Left cardiac atrium (tissue), 4 donors: ENCODE measurements around the gene NKX2-3. TPM values are rescaled to one million over a fixed set of nuclear protein-coding genes. Genes with fewer than 3 reads are reported as not detected.

Experiments
- ATAC-seq, 2 donors: fragments of 200-7000 bp; cut with Tn5 transposase; one replicate each; pipeline ENCODE4 v1.9.1; 2020; ENCODE audit warnings: mild to moderate bottlenecking in 2 of 2, moderate library complexity in 2 of 2
- DNase-seq: peaks from one replicate; pipeline ENCODE4 v3.0.0-alpha.2; 2020
- intact Hi-C, 2 donors: fragments of 100-400 bp; cut with DNase I; formaldehyde crosslinking; loops; one replicate each; pipeline versions ENCODE4 v1.14.1 to v1.15.1; 2022 to 2023
- total RNA-seq, 2 donors: library from RNA; stranded (reverse); fragmentation: NEBNext Ultra II Directional; extraction: Animal tissue kit (Norgen Biotek cat#: 25700); gene quantifications; one replicate each; pipeline ENCODE4 v1.2.1, GENCODE V29; 2021
- donor health status: DM: no; HTN: yes; CAD: no.
- donor health status: DM: no; HTN: yes; CAD: no; lungs with severe emphysema.
- donor health status: DM: yes; HTN: yes; CAD: no.
- donor health status: Dilated cardiomyopathy.

The NKX2-3 gene
- total RNA-seq, 2 donors from 2014 or later: not detected

DNA sequence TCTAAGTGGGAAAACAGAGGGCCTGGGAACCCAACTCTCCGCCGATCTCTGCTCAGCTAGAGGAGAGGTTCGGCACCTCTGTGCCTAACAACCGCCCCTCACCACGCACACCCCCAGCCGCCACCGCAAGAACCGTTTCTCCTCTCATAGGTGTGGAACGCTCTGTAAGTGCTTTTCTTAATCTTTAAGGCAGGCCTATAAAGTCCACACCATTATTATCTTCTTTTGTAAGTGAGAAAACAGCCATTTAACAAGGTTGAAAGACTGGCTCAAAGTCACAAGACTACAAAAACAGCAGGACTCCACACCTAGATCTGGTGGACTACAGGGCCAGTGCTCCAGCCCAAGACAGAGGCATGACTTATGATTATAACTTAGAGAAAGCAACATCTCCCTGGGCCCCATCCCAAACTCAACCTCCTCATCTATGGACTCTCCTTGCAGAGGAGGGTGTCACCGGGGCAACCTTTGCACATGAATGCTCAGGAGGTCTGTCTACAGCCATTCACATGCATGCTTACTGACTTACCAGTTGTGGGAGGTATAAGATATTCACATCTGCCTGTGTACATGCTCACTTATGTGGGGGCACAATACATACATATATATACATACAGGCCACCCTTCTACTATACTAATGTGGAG lies 7.9 kb upstream of the NKX2-3 start:
- intact Hi-C loops: no loop called here
- ATAC-seq (no peak), DNase-seq (no peak)

DNA sequence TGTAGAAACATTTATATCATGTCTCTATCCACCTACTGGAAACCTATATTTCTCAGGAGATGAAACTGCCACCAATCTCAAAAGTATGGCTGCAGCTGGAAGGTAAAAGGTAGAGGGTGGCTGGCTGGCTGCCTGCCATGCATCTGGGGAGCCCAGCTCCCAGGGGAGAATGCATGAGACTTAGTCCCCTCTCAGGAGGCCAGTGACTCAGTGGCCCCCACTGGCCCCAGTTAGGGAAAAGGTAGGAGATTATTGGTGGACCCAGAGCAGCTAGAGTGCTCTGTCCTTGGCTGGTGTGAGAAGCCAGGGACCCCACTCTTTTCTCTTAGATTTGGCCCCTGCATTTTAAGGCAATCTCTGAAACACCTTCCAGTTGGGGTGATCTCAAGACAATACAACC lies 6.8 kb upstream of the NKX2-3 start:
- DNase-seq: no peak
- no peak for ATAC-seq
- intact Hi-C loops: no loop called here

DNA sequence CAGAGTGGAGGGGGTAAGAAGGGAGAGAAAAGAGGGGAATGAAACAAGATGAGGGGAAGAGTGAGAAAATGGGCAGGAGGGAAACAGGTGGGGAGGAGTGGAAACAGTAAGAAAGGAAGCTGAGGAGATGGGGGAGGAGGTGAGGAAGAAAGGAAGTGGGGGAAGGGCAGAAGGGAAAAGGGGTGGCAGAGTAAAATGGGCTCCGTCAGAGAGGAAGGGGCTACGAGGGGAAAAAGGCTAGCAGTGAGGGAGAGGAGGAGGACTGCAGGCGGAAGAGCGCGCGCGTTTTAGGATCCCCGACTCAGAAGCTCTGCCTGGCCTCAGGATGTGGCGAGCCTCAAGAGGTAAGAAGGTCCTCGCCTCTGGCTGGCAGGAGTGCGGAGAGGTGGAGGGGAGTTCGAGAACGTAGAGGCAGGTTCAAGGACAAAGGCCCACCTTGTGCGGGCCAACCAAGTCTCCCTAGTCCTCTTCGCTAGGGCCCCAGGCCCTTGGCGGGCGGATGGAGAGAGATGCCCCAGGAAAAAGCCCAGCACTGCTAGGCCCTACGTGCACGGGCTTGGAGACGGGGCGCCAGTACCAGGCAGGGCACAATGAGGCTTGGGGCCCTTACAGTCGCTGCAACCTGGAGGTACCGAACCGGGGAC lies 5.8 kb upstream of the NKX2-3 start:
- no peak for ATAC-seq

DNA sequence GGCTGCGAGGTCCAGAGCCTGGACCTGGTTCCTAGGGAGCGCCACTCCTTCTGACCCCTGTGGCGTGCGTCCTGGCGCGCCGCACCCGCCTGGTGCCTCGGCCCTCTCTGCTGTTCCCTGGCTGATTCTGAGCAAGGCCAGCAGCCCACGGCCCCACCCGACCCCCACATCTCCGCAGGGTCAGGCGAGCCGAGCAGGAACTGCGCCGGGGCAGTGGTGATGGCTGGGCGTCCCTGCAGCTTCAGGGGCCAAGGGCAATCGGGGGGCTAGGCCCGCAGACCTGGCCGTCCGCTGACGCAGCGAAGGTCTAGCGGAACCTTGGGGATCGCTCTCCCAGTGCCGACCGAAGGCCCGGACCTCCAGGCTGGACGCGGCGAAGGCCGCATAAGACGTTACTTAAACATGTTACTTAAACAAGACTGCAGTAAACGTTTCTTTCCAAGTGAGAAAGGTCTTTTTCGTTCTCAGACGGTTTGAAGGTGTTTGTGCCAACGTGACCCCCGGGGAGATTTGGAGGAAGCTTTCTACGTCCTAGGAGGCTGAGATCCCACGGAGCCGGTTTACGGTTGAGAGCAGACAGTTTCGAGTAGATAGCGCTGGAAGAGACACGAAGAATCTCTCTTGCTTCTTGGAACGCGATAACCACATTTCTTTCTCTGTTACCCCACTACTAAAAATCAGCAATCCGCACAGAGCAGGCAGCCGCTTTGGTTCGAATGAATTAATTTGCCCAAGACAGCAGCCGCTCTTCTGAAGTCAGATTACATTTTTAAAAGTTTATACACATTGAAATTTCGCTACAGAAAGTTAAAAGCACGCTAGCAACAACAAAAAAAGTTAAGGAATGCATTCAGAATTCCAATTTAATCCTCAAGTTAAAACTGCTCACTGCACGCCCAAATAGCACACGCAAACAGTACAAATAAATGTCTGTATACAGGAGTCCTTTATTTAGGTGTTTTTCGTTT lies 4.9 kb upstream of the NKX2-3 start:
- DNase-seq: no peak
- ATAC-seq: no peak
- intact Hi-C loops: no loop called here

More for the DNA sequence above, 5.8 kb upstream of the NKX2-3 start:
- intact Hi-C loops: no loop called here
- no peak for DNase-seq

DNA sequence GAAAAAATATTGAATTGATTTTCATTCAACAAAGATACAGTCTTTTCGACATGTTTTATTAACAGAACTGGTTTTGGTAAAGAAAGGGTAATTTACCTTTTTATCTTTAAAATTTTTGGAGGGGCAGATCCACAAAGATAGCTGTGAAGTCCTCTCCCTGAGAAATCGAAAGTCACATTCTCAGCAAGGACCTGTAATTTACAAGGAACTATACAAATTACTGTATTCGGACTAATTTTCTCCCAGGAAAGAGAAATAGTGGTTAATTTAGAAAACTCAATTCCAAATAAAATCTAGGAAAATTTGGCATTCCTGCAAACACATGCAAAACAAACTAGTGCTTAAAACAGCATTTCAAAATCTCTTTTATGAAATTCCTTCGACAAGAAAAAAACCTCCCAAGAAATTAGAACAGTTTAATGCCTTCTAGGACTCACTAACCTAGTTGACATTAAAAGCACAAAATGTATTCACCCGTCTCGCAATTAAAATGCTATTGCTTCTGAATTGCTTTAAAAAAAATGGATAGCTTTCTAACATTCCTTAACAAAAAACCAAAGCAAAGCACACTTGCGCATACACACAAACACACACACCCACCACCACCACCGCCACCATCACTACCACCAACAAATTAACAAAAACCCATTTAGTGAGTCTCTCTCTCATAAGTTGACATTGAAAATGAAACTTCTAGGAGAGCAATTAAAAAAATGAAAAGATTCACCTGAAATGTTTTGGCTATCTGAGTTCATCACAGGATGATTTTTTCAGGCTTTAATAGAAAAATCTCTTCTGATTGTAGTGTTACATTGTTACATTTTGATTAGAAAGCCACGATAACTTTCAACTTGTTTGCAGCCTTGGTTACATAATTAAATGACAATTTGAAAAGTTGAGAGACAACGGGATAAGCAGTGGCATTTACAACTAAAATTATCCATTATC lies 4.0 kb upstream of the NKX2-3 start:
- ATAC-seq (no peak), DNase-seq (no peak)
- intact Hi-C loops: no loop called here

DNA sequence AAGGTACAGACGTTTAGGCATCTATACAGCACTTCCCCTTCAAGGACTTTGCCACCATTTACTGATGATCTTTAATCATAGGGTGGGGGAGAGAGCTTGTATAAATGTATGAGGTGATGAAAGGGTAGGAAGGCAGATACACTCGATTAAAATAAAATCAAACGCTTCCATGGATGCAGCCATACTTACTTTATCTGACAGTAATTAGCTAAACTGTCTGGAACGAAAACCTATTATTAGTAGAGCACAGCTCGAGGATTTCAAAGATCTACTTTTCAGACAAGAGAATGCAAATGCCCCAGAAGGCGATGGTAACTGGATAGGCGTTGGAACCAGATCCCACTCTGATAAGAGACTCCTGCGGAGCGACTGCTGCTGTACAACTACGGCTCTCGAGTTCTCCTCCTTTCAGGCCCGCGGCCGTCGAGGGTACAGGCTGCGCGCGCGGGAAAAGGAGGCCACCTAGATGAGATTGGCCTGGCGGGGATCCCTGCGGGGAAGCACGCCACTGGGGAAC lies 3.1 kb upstream of the NKX2-3 start:
- intact Hi-C loops: no loop called here
- no peak for ATAC-seq
- no peak for DNase-seq

DNA sequence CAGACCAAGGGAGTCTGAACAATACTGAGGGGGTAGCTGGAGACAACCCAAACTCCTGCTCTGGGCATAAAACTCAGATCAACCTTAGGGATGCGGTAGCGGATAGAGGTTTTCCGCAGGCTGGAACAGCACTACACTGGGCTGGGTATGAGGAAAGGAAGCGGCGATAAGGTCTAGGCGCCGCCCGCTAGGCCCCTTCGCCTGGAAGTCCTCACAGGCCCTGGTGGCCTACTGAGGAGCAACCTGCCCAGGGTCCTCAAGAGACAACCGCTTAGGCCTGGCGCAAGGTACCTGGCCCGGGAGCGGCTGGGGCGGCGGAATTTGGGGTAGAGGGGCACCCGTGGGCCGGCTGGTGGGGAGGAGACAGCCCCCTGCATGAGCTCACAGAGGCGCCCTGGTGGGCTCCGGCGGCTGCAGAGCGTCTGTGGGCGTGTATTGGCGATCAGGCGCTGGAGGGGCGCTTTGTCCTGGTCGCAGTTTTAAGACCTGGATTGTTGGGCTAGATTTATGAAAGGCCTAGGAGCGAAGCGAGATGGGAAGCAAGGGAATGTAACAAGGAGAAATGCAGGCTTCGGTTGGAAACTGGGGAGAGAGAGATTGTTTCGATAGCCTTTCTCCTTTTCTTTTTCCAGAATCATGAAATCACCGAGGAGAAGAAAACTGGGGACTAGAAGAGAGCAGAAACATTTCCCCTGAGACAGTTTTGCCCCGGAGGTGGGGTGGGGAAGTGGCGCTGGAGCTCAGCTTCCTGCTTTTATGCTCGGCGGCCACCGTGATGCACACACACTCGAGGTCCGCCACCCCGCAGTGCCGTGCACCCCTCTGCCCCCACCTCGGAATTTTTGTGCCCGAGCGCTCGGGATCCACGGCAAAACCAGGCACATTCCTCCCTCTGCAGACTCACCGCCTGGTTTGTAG lies 2.4 kb upstream of the NKX2-3 start:
- ATAC-seq: no peak
- intact Hi-C loops: no loop called here
- DNase-seq: no peak

DNA sequence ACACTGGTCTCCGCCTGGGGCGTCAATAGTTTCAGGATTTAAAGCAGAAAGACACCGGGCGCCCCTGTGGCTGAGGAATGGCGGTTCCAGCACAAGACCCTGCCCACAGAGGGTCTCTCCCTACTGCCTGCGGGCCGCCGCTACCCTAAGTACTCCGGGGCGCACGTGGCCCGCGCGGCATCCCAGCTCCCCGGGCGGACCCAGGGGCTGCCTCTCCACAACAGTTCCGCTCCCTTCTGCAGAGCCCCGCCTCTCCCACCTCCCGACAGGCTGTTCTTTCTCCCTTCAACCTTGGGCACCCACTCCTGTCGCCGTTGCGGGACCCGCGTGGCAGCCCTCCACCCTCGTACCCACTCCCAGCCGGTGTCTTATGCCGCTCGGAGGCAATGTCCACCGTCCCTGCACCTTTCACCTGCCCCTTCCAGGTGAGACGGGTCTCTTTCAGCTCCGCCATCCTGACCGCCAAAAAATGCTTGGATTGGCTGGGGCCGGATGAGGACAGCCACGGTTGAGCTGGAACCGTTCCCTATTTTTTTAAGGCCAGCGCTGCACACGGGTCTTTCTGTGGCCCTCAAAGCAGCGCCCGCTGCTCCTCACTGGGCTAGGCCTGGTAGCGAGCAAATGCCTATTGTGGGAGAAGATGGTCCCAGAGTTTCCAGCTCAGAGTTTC lies 1.6 kb upstream of the NKX2-3 start:
- no peak for ATAC-seq
- intact Hi-C loops: no loop called here
- no peak for DNase-seq

DNA sequence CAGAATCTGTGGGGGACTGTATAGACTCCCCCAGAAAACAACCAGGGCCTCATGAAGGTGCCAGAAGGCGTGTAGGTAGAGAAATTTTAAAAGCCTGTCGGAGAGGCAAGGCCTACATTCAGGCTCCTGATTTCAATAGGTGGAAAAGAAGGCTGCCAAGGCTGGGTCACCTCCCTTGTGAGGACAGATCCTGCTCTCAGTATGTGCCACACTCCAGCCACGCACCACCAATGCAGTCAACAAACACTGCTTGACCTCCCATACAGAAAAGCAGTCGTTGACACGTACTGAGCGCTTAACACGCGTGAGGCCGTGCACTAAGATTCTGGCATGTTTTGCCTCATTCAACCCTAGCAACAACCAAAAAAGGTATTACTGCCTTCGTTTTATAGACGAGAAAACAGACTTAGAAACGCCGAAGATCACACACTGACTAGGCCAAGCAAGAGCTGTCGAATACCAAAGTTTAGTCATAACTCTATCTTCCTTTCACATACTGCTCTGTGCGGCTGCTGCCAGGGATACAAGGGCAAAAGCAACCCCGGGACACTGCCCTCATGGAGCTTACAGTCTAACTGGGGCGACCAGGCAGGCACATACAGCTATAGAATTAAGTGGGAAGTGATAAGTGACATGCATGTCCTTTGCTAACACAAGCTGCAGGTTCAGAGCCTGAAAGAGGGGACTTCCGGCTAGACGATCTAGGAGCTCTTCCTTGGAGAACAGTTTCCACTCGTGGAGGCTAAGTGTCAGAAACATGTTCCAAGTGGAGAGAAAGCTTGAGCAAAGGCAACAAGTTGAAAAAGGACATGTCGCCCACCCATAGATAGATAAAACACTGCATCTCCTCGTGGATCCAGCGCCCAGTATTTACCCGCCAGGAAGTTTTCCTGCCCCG lies 797 bp upstream of the NKX2-3 start:
- no peak for DNase-seq
- intact Hi-C loops: no loop called here
- ATAC-seq: no peak

DNA sequence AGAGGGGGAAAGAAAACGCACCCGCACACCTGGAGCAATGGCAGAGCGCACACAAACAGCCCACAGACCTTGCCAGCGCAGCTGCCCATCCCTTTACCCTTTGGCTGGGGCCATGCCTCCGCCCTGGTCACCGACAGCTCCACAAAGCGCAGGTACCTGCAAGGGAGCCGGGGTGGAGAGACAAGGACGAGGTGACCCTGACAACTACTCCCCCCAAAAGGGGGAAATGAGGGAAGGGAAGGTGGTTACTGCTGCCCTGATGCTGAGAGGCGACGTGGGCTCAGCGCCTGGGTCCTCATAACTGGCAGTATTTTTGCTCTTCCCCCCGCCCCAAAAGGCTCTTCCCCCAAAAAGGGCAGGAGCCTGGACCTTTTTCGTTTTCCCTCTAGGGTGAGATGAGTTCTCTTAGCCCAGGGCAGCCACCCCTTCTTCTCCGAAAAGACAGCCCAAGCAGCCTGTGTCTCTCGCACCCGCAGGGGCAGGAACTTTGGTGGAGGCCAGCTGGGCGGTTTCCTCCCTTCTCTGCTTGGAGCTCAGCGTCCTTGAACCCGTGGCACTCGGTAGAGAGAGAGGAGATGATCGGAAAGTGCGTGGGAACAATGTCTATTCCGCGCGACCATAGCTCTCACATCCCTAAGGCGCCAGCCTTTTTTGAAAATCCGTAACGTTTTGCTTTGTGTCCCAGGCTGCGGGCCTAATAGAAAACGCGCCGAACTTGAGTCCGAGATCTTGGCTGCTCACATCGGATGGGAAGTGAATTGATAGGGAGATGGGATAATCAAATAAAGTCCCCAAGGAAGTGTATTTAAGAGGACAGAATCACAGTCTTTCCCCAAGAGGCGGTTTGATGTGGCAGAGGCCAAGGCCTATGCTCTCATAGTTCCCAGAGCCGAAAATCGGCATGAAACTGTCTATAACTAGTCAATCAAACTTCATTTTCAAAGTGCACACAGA lies 1.0 kb downstream of the NKX2-3 start:
- DNase-seq: no peak
- intact Hi-C loops: no loop called here
- no peak for ATAC-seq

DNA sequence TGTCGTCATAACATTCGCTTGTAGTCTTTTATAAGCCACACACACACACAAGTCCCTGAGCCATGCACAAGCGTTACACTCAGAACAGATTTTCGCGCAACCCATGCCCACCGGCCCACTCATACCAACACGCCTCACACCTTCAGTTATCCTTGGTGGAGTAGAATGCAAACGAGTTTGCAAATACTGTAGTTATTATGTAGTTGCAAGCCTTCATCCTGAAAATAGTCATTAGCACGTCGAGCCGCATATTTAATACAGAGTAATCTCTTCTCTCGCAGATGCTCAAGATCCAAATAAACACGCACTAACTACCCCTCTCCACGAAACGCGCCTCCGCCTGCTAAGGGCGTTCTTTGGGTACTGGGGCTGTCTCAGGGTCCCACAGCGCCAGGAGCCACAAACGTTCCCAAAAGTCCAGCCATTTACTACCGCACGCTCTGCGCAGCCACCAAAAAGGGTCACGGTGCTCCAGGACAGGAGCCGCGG lies 1.8 kb downstream of the NKX2-3 start:
- intact Hi-C loops: no loop called here
- no peak for ATAC-seq

DNA sequence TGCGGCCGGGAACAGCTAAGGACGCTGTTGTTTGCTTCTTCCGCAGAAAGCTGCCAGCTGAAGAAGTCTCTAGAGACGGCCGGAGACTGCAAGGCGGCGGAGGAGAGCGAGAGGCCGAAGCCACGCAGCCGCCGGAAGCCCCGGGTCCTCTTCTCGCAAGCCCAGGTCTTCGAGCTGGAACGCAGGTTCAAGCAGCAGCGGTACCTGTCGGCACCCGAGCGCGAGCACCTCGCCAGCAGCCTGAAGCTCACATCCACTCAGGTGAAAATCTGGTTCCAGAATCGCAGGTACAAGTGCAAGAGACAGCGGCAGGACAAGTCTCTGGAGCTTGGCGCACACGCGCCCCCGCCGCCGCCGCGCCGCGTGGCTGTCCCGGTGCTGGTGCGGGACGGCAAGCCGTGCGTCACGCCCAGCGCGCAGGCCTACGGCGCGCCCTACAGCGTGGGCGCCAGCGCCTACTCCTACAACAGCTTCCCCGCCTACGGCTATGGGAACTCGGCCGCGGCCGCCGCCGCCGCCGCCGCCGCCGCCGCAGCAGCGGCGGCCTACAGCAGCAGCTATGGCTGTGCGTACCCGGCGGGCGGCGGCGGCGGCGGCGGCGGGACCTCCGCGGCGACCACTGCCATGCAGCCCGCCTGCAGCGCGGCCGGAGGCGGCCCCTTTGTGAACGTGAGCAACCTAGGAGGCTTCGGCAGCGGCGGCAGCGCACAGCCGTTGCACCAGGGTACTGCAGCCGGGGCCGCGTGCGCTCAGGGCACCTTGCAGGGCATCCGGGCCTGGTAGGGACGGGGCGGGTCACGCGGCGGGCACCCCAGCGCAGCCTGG lies 2.4 kb downstream of the NKX2-3 start:
- ATAC-seq: peak; percentile 36 to 56
- intact Hi-C loops: no loop called here
- DNase-seq: no peak

More for the DNA sequence above, 1.8 kb downstream of the NKX2-3 start:
- DNase-seq: no peak

DNA sequence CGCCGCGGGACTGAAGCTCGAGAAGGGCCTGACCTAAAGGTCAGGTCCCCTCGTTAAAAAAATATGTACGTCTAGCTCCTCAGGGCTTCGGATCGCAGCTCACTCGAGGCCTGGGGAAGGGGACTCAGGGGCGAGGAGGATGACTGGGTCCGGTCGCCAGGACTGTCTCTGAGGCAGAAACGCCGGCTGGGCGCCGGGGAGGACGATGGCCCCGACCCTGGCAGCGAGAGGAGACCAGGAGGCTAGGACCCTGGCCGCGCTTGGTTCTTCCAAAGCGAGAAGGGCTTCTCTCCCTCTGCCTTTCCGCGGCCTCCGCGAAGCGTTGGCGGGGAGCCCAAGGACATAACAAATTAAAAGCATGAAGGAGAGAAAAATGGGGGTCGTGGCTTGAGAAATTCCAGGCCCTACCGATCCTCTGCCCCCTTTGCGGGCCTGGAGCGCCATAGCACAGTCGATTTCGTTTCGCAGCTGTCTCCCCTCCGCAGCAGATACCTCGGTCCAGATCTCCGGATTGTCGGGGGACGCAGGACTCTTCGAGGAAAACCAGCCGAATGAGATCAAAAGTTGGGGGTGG lies 3.1 kb downstream of the NKX2-3 start:
- intact Hi-C loops: no loop called here
- ATAC-seq (no peak), DNase-seq (no peak)
